ENCODE measurements around the gene RARRES2. TPM values are rescaled to one million over a fixed set of nuclear protein-coding genes. Genes with fewer than 3 reads are reported as not detected.

Gene RARRES2
- total and polyA plus RNA-seq, 2 of the 13 experiments (the other 11 are each of a cell fraction or from before 2014, with no cell fraction given): 134 to 172 TPM

- Histone ChIP-seq H4K20me1 (ENCODE audit: insufficient read depth, low read length) (peaks cover 8% of the 10 kb centered on the region; the same call in 1 of the 2 replicates), H3K27me3 (ENCODE audit: control insufficient read depth in 1 of 2, insufficient read depth in 2 of 2, low read length in 2 of 2) (no peaks in the 10 kb centered on the region), H3K36me3 (replicated peaks in 1 of 2; ENCODE audit: control insufficient read depth in 1 of 2, insufficient read depth in 2 of 2, low read length in 2 of 2) (peaks cover 5 to 27% of the 10 kb centered on the region in 2 experiments; a peak in 4 of 5 replicates), H3K4me3 (replicated peaks in 1 of 3; ENCODE audit: insufficient read depth in 1 of 3, low read depth in 2 of 3, low read length in 3 of 3) (peak overlapping the region; percentile 68 to 84 (median 82)), H3K4me1 (ENCODE audit: insufficient read depth, low read length) (peaks cover 43% of the 10 kb centered on the region), H3K4me2 (ENCODE audit: low read depth, low read length) (peak overlapping the region; percentile 99), H3K79me2 (ENCODE audit: insufficient read depth, low read length) (peaks cover 38% of the 10 kb centered on the region), H3K9ac (ENCODE audit: insufficient read depth, low read depth, low read length) (peak overlapping the region; percentile 95), H2AFZ (ENCODE audit: low read length) (no peak overlapping the region), H3K27ac (ENCODE audit: extremely low read length, insufficient read depth, low read length) (peak overlapping the region; percentile 100), H3K9me3 (ENCODE audit: low read length) (no peaks in the 10 kb centered on the region)
- POLR2A ChIA-PET: interaction anchor here (0.9 to 6.8 kb wide), 16 partner anchors 10 to 659 kb away, joined by 3 to 141 read pairs (median 8); partner anchors contain the start of genes ABCB8, ACTR3C, LRRC61 and RARRES2
- CTCF ChIA-PET (ENCODE audit: low intra/inter-chr PET ratio, low total read pairs): no interaction called here
- peak; percentile 77 for DNase-seq (ENCODE audit: low spot score)
- in situ Hi-C loops (cut with HindIII; ENCODE audit: extremely low pct_ligation_motif_present, low pct_unique_long_range_greater_than_20kb): no loop called here
- peak; percentile 79 for ATAC-seq
- peak; percentile 40 for FAIRE-seq
- WGBS (ENCODE audit: low lambda C conversion rate): 2% methylated on average over 20 of the region's 58 CpGs
- BruUV-seq (replicated peaks): no TSS peak
- intact Hi-C loops (cut with micrococcal nuclease; ENCODE audit: unreplicated experiment): loop anchor here (1.0 kb wide), 2 partner anchors 8 to 28 kb away; partner anchors contain the start of gene RARRES2
- TF ChIP-seq ZNF605 (CRISPR knock-in tag; IDR thresholded peaks at IDR 0.05) (peak; percentile 87), CEBPG (CRISPR knock-in tag; IDR thresholded peaks at IDR 0.05) (0 out of 2 replicates have a peak, but pooled peaks have one; percentile 3), ZNF562 (CRISPR knock-in tag; IDR thresholded peaks at IDR 0.05; ENCODE audit: borderline replicate concordance) (no peak), HNRNPL (IDR thresholded peaks at IDR 0.05; ENCODE audit: low read depth, low read length) (no peak), NFYC (CRISPR knock-in tag; IDR thresholded peaks at IDR 0.05) (no peak), CHCHD3 (CRISPR knock-in tag; IDR thresholded peaks at IDR 0.05) (no peak), ATM (IDR thresholded peaks at IDR 0.05; ENCODE audit: borderline replicate concordance) (no peak), XRCC5 (optimal IDR thresholded peaks at IDR 0.05; ENCODE audit: low read length) (no peak), ZFP37 (CRISPR knock-in tag; IDR thresholded peaks at IDR 0.05; ENCODE audit: borderline replicate concordance) (no peak), SMAD9 (CRISPR knock-in tag; IDR thresholded peaks at IDR 0.05) (no peak), LRRFIP1 (CRISPR knock-in tag; conservative IDR thresholded peaks at IDR 0.05) (no peak), GLI4 (CRISPR knock-in tag; IDR thresholded peaks at IDR 0.05; ENCODE audit: borderline replicate concordance) (no peak), ZNF253 (CRISPR knock-in tag; IDR thresholded peaks at IDR 0.05; ENCODE audit: borderline replicate concordance) (no peak), KAT8 (CRISPR knock-in tag; IDR thresholded peaks at IDR 0.05) (0 out of 2 replicates have a peak, but pooled peaks have one; percentile 52), TBX2 (CRISPR knock-in tag; IDR thresholded peaks at IDR 0.05; ENCODE audit: borderline replicate concordance) (no peak; the same call in 1 of the 2 replicates), MYPOP (CRISPR knock-in tag; IDR thresholded peaks at IDR 0.05) (no peak), NR3C1 (CRISPR knock-in tag; IDR thresholded peaks at IDR 0.05) (no peak)
- TF ChIP-seq, protein P1, sequence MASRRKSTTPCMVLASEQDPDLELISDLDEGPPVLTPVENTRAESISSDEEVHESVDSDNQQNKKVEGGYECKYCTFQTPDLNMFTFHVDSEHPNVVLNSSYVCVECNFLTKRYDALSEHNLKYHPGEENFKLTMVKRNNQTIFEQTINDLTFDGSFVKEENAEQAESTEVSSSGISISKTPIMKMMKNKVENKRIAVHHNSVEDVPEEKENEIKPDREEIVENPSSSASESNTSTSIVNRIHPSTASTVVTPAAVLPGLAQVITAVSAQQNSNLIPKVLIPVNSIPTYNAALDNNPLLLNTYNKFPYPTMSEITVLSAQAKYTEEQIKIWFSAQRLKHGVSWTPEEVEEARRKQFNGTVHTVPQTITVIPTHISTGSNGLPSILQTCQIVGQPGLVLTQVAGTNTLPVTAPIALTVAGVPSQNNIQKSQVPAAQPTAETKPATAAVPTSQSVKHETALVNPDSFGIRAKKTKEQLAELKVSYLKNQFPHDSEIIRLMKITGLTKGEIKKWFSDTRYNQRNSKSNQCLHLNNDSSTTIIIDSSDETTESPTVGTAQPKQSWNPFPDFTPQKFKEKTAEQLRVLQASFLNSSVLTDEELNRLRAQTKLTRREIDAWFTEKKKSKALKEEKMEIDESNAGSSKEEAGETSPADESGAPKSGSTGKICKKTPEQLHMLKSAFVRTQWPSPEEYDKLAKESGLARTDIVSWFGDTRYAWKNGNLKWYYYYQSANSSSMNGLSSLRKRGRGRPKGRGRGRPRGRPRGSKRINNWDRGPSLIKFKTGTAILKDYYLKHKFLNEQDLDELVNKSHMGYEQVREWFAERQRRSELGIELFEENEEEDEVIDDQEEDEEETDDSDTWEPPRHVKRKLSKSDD (CRISPR knock-in tag; IDR thresholded peaks at IDR 0.05; ENCODE audit: low read depth): no peak
Observed at GRCh38 chr7:150368884-150369747, 27.7 kb upstream of the RARRES2 start.

All from HepG2 (cell line).